Measurements from ENCODE around the gene ITCH.
A peak's percentile ranks its signal among the peaks of the same experiment; 100 is the strongest.
"Not testable (repeated sequence)": the region's sequence is repeated elsewhere in the genome, so short reads cannot be mapped to it uniquely, and the experiment has no call there.

ITCH gene

GRCh38 chr20:34363062-34363464 lies at the start of gene ITCH:
Gene ITCH (plus strand): TSS chr20:34363273. CDS start chr20:34393812, 30,539 bp downstream.
- DNase-seq, result peak; percentile 98

GRCh38 chr20:34315236-34315635 lies 47.8 kb upstream of the ITCH start:
- DNase-seq, result no peak

GRCh38 chr20:34316196-34316814 lies 46.8 kb upstream of the ITCH start:
- no peak for DNase-seq

GRCh38 chr20:34318609-34319443 lies 44.2 kb upstream of the ITCH start:
- DNase-seq, result no peak

GRCh38 chr20:34320861-34321260 lies 42.2 kb upstream of the ITCH start:
- no peak for DNase-seq

GRCh38 chr20:34322267-34323105 lies 40.6 kb upstream of the ITCH start:
- no peak for DNase-seq

- no peak for DNase-seq
Measured at GRCh38 chr20:34324541-34324940, 38.5 kb upstream of the ITCH start.

GRCh38 chr20:34328207-34328606 lies 34.9 kb upstream of the ITCH start:
- DNase-seq, result not testable (repeated sequence)

- DNase-seq, result no peak
Measured at GRCh38 chr20:34328928-34329677, 34.0 kb upstream of the ITCH start.

GRCh38 chr20:34330861-34331544 lies 32.1 kb upstream of the ITCH start:
- DNase-seq, result not testable (repeated sequence)

GRCh38 chr20:34331838-34332237 lies 31.2 kb upstream of the ITCH start:
- no peak for DNase-seq

GRCh38 chr20:34332262-34332920 lies 30.7 kb upstream of the ITCH start:
- no peak for DNase-seq

- no peak for DNase-seq
Measured at GRCh38 chr20:34333786-34334185, 29.3 kb upstream of the ITCH start.

GRCh38 chr20:34334654-34335407 lies 28.2 kb upstream of the ITCH start:
- no peak for DNase-seq

GRCh38 chr20:34337544-34337943 lies 25.5 kb upstream of the ITCH start:
- no peak for DNase-seq

GRCh38 chr20:34337982-34338726 lies 24.9 kb upstream of the ITCH start:
- no peak for DNase-seq

GRCh38 chr20:34340726-34341125 lies 22.3 kb upstream of the ITCH start:
- not testable (repeated sequence) for DNase-seq

GRCh38 chr20:34341199-34341598 lies 21.9 kb upstream of the ITCH start:
- DNase-seq, result not testable (repeated sequence)

- no peak for DNase-seq
Measured at GRCh38 chr20:34343458-34344211, 19.4 kb upstream of the ITCH start.
